H9 (cell line): Measurements from ENCODE around the gene CFAP107. TPM values are rescaled to one million over a fixed set of nuclear protein-coding genes. Genes with fewer than 3 reads are reported as not detected.

Experiments used
- DNase-seq: peaks from one replicate; pipeline ENCODE4 v3.0.0-alpha.2; 2017
- H2AFZ ChIP-seq: one replicate; pipeline ENCODE4 v1.6.1; 2013; ENCODE audit warnings: mild to moderate bottlenecking, low read length, control low read depth, moderate library complexity
- H2AK5ac ChIP-seq: 2 replicates; pipeline ENCODE4 v1.6.1; 2013; ENCODE audit warnings: low read length, control low read depth, mixed read lengths; ENCODE audit not compliant: insufficient read length
- H2BK120ac ChIP-seq: one replicate; pipeline ENCODE4 v1.6.1; 2013; ENCODE audit warnings: low read depth, mild to moderate bottlenecking, low read length, control low read depth, inconsistent platforms; ENCODE audit not compliant: poor library complexity, severe bottlenecking
- H2BK12ac ChIP-seq: 2 replicates; pipeline ENCODE4 v1.6.1; 2013; ENCODE audit warnings: low read length, control low read depth, mixed read lengths, low read depth; ENCODE audit not compliant: insufficient read length
- H2BK15ac ChIP-seq: 2 replicates; pipeline ENCODE4 v1.6.1; 2013; ENCODE audit warnings: low read depth, low read length, control low read depth
- H2BK20ac ChIP-seq: one replicate; pipeline ENCODE4 v1.6.1; 2013; ENCODE audit warnings: low read depth, mild to moderate bottlenecking, low read length, control low read depth, inconsistent platforms; ENCODE audit not compliant: poor library complexity, severe bottlenecking
- H2BK5ac ChIP-seq: 2 replicates; pipeline ENCODE4 v1.6.1; 2013; ENCODE audit warnings: low read length, control low read depth, mixed read lengths; ENCODE audit not compliant: insufficient read length
- H3K14ac ChIP-seq: 2 replicates; pipeline ENCODE4 v1.6.1; 2013; ENCODE audit warnings: low read length, control low read depth; ENCODE audit not compliant: insufficient read depth
- H3K18ac ChIP-seq: 2 replicates; pipeline ENCODE4 v1.6.1; 2013; ENCODE audit warnings: low read depth, mild to moderate bottlenecking, mixed read lengths, low read length, control low read depth; ENCODE audit not compliant: insufficient read length
- H3K23ac ChIP-seq: 2 replicates; pipeline ENCODE4 v1.6.1; 2013; ENCODE audit warnings: low read length, control low read depth, mixed read lengths, low read depth; ENCODE audit not compliant: insufficient read length
- H3K23me2 ChIP-seq: 2 replicates; pipeline ENCODE4 v1.6.1; 2013; ENCODE audit warnings: low read depth, mild to moderate bottlenecking, mixed read lengths, low read length, control low read depth; ENCODE audit not compliant: insufficient read length, poor library complexity, severe bottlenecking
- H3K27ac ChIP-seq: 2 replicates; pipeline ENCODE4 v1.5.1; 2013; ENCODE audit warnings: low read length, control low read depth, mixed read lengths, low read depth; ENCODE audit not compliant: insufficient read length
- H3K27me3 ChIP-seq: 2 replicates; pipeline ENCODE4 v1.6.1; 2013; ENCODE audit warnings: low read length, control low read depth, inconsistent platforms; ENCODE audit not compliant: insufficient read depth
- H3K4ac ChIP-seq: 2 replicates; pipeline ENCODE4 v1.6.1; 2013; ENCODE audit warnings: low read depth, mild to moderate bottlenecking, control low read depth, inconsistent platforms, low read length, moderate library complexity
- H3K4me1 ChIP-seq: 2 replicates; pipeline ENCODE4 v1.6.1; 2013; ENCODE audit warnings: low read length, control low read depth, inconsistent platforms; ENCODE audit not compliant: insufficient read depth
- H3K4me2 ChIP-seq: 2 replicates; pipeline ENCODE4 v1.6.1; 2013; ENCODE audit warnings: low read length, control low read depth, mixed read lengths; ENCODE audit not compliant: insufficient read length, insufficient read depth
- H3K56ac ChIP-seq: 2 replicates; pipeline ENCODE4 v1.6.1; 2013; ENCODE audit warnings: low read depth, mild to moderate bottlenecking, mixed read lengths, low read length, control low read depth; ENCODE audit not compliant: insufficient read length
- H3K79me1 ChIP-seq: 2 replicates; pipeline ENCODE4 v1.6.1; 2013; ENCODE audit warnings: low read depth, mild to moderate bottlenecking, moderate library complexity, low read length, control low read depth, inconsistent platforms; ENCODE audit not compliant: insufficient read depth, poor library complexity, severe bottlenecking
- H3K79me2 ChIP-seq: 2 replicates; pipeline ENCODE4 v1.6.1; 2013; ENCODE audit warnings: low read length, control low read depth, inconsistent platforms; ENCODE audit not compliant: insufficient read depth
- H3K9ac ChIP-seq: 2 replicates; pipeline ENCODE4 v1.6.1; 2013; ENCODE audit warnings: low read length, control low read depth, mixed read lengths; ENCODE audit not compliant: insufficient read length; ENCODE audit errors: extremely low read depth
- H3K9me3 ChIP-seq: one replicate; pipeline ENCODE4 v1.6.1; 2013; ENCODE audit warnings: low read depth, low read length, inconsistent platforms; ENCODE audit not compliant: control insufficient read depth
- H3T11ph ChIP-seq: one replicate; pipeline ENCODE4 v1.6.1; 2013; ENCODE audit warnings: mild to moderate bottlenecking, low read length, control low read depth, inconsistent platforms
- H4K20me1 ChIP-seq: one replicate; pipeline ENCODE4 v1.6.1; 2013; ENCODE audit not compliant: control insufficient read depth, insufficient read length, insufficient read depth
- H4K5ac ChIP-seq: 2 replicates; pipeline ENCODE4 v1.6.1; 2013; ENCODE audit warnings: low read depth, mild to moderate bottlenecking, mixed read lengths, low read length, control low read depth; ENCODE audit not compliant: insufficient read length
- H4K8ac ChIP-seq: replicated peaks from 2 replicates; pipeline ENCODE4 v1.6.1; 2013; ENCODE audit warnings: low read length, control low read depth, mixed read lengths, low read depth; ENCODE audit not compliant: insufficient read length
- H4K91ac ChIP-seq: 2 replicates; pipeline ENCODE4 v1.6.1; 2013; ENCODE audit warnings: low read depth, mild to moderate bottlenecking, moderate library complexity, mixed read lengths, low read length, control low read depth; ENCODE audit not compliant: insufficient read length
- H3K27ac Mint-ChIP-seq, 3 experiments: 2 replicates in 2 of 3; 3 replicates in 1 of 3; pipeline ENCODE4 v1.8.0; 2020 to 2021; ENCODE audit warnings: mixed read lengths in 3 of 3, mild to moderate bottlenecking in 1 of 3, moderate library complexity in 1 of 3
- H3K27me3 Mint-ChIP-seq: 2 replicates; pipeline ENCODE4 v1.8.0; 2021; ENCODE audit warnings: low read depth, mild to moderate bottlenecking, moderate library complexity, mixed read lengths
- H3K36me3 Mint-ChIP-seq, 3 experiments: 2 replicates in 2 of 3; 3 replicates in 1 of 3; pipeline ENCODE4 v1.8.0; 2020 to 2021; ENCODE audit warnings: low read depth in 3 of 3, mixed read lengths in 3 of 3; ENCODE audit not compliant: insufficient read depth in 1 of 3
- H3K4me1 Mint-ChIP-seq, 2 experiments: 2 replicates each; pipeline ENCODE4 v1.8.0; 2020; ENCODE audit warnings: mixed read lengths in 2 of 2
- H3K4me3 Mint-ChIP-seq, 2 experiments: 2 replicates in 1 of 2; 3 replicates in 1 of 2; pipeline ENCODE4 v1.8.0; 2020 to 2021; ENCODE audit warnings: mild to moderate bottlenecking in 2 of 2, mixed read lengths in 2 of 2, moderate library complexity in 1 of 2
- H3K9me3 Mint-ChIP-seq, 2 experiments: 2 replicates in 1 of 2; 3 replicates in 1 of 2; pipeline ENCODE4 v1.8.0; 2020; ENCODE audit warnings: mild to moderate bottlenecking in 2 of 2, mixed read lengths in 2 of 2, moderate library complexity in 1 of 2
- WGBS: extraction: QIAGEN DNeasy Blood & Tissue Kit; methylation state at CpG from one replicate; pipeline ENCODE4 v1.1.7; 2013; ENCODE audit warnings: missing lambda C conversion rate, low lambda C conversion rate, mixed read lengths; ENCODE audit not compliant: insufficient read length; ENCODE audit errors: extremely low coverage; 5-methylcytosine and 5-hydroxymethylcytosine counted together
- total RNA-seq: library from RNA; stranded (reverse); gene quantifications from 2 replicates; pipeline ENCODE4 v1.2.1, GENCODE V29; 2021
- TF ChIP-seq, protein P1 (sequence below): fragments of 200-600 bp; sonication (generic); conservative IDR thresholded peaks from 3 replicates; pipeline ENCODE4 v1.8.0; 2021; ENCODE audit warnings: antibody characterized with exemption, mild to moderate bottlenecking

The CFAP107 gene
- total RNA-seq, 1 experiment from 2014 or later, result not detected

DNA sequence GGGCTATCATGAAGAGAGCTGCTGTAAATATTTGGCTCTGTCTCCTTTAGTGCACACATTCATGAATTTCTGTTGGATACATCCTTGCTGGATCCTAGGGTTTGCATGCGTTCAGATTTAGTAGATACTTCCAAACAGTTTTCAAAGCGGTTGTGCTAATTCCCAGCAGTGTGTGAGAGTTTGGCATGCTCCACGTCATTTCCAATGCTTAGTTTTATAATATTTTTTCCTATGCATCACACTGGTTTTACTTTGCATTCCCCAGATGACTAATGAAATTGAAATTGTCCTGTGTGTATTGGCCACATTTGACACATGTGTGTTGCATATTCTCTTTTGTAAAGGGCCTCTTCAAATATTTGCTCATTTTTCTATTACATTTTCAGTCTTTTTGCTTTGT lies 48.6 kb upstream of the CFAP107 start:
- H2BK12ac ChIP-seq, result no peak overlapping the region
- Mint-ChIP-seq H3K36me3 (peaks cover 0 to 5% (median 0%) of the 10 kb centered on the region in 3 experiments; a peak in 2 of 7 replicates), H3K27ac (no peak overlapping the region), H3K27me3 (peaks cover 2% of the 10 kb centered on the region; the same call in 1 of the 2 replicates), H3K9me3 (peaks cover 8 to 13% of the 10 kb centered on the region in 2 experiments), H3K4me3 (no peak overlapping the region), H3K4me1 (peaks cover 0 to 3% of the 10 kb centered on the region in 2 experiments; a peak in 1 of 4 replicates)
- no peak overlapping the region for H3T11ph ChIP-seq
- H2AFZ ChIP-seq, result no peak overlapping the region
- no peak overlapping the region for H3K4ac ChIP-seq
- H3K4me2 ChIP-seq, result no peak overlapping the region
- no peak overlapping the region for H3K23ac ChIP-seq
- H3K56ac ChIP-seq, result no peak overlapping the region
- no peak overlapping the region for H2BK15ac ChIP-seq
- H4K5ac ChIP-seq, result no peak overlapping the region
- TF ChIP-seq, protein P1, sequence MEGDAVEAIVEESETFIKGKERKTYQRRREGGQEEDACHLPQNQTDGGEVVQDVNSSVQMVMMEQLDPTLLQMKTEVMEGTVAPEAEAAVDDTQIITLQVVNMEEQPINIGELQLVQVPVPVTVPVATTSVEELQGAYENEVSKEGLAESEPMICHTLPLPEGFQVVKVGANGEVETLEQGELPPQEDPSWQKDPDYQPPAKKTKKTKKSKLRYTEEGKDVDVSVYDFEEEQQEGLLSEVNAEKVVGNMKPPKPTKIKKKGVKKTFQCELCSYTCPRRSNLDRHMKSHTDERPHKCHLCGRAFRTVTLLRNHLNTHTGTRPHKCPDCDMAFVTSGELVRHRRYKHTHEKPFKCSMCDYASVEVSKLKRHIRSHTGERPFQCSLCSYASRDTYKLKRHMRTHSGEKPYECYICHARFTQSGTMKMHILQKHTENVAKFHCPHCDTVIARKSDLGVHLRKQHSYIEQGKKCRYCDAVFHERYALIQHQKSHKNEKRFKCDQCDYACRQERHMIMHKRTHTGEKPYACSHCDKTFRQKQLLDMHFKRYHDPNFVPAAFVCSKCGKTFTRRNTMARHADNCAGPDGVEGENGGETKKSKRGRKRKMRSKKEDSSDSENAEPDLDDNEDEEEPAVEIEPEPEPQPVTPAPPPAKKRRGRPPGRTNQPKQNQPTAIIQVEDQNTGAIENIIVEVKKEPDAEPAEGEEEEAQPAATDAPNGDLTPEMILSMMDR, result no peak
- no peak for DNase-seq
- no peak overlapping the region for H2AK5ac ChIP-seq
- WGBS, result no CpG with 5 or more reads among the region's 3 CpGs
- H4K8ac ChIP-seq, result no peak overlapping the region
- no peaks in the 10 kb centered on the region for H3K79me1 ChIP-seq
- no peaks in the 10 kb centered on the region for H3K27me3 ChIP-seq
- no peak overlapping the region for H2BK120ac ChIP-seq
- no peak overlapping the region for H2BK20ac ChIP-seq
- H3K27ac ChIP-seq, result no peak overlapping the region
- no peaks in the 10 kb centered on the region for H3K79me2 ChIP-seq
- H4K20me1 ChIP-seq, result no peaks in the 10 kb centered on the region
- no peaks in the 10 kb centered on the region for H3K23me2 ChIP-seq
- no peak overlapping the region for H2BK5ac ChIP-seq
- no peak overlapping the region for H3K14ac ChIP-seq
- H4K91ac ChIP-seq, result no peak overlapping the region
- H3K4me1 ChIP-seq, result no peaks in the 10 kb centered on the region; the same call in 1 of the 2 replicates
- H3K9ac ChIP-seq, result no peak overlapping the region
- no peak overlapping the region for H3K18ac ChIP-seq
- H3K9me3 ChIP-seq, result no peaks in the 10 kb centered on the region
